Suprapubic skin (tissue), 4 donors: Measurements from ENCODE around the gene HNRNPM. TPM values are rescaled to one million over a fixed set of nuclear protein-coding genes. Genes with fewer than 3 reads are reported as not detected.

Experiments
- DNase-seq, 2 donors: peaks; one replicate each; pipeline ENCODE4 v3.0.0-alpha.2; 2019; ENCODE audit warnings: low spot score in 2 of 2
- H3K27ac ChIP-seq: fragments of 200-600 bp; sonication (generic); one replicate; pipeline ENCODE4 v1.5.1; 2019
- H3K27me3 ChIP-seq: fragments of 200-600 bp; sonication (generic); one replicate; pipeline ENCODE4 v1.5.1; 2019
- H3K36me3 ChIP-seq: fragments of 200-600 bp; sonication (generic); one replicate; pipeline ENCODE4 v1.5.1; 2019
- H3K4me1 ChIP-seq: fragments of 200-600 bp; sonication (generic); one replicate; pipeline ENCODE4 v1.5.1; 2019
- H3K4me3 ChIP-seq: fragments of 200-600 bp; sonication (generic); one replicate; pipeline ENCODE4 v1.5.1; 2019; ENCODE audit warnings: mild to moderate bottlenecking
- H3K9me3 ChIP-seq: fragments of 200-600 bp; sonication (generic); one replicate; pipeline ENCODE4 v1.5.1; 2019
- CTCF ChIP-seq, 2 donors: fragments of 200-600 bp in 1 of 2; fragments of 450-650 bp in 1 of 2; sonication (generic) in 1 of 2; IDR thresholded peaks; one replicate each; pipeline ENCODE4 v1.5.1; 2016 to 2019; ENCODE audit warnings: antibody characterized with exemption in 2 of 2, mild to moderate bottlenecking in 1 of 2, moderate library complexity in 1 of 2
- EP300 ChIP-seq: sonication (generic); formaldehyde crosslinking; IDR thresholded peaks from one replicate; pipeline ENCODE4 v1.6.1; 2017; ENCODE audit warnings: antibody characterized with exemption
- POLR2A ChIP-seq, 2 donors: fragments of 450-650 bp; IDR thresholded peaks; one replicate each; pipeline ENCODE4 v1.6.1; 2017; ENCODE audit warnings: antibody characterized with exemption in 2 of 2, mild to moderate bottlenecking in 2 of 2, moderate library complexity in 2 of 2
- POLR2AphosphoS5 ChIP-seq, 3 donors: sonication (generic); formaldehyde crosslinking; IDR thresholded peaks; one replicate each; pipeline ENCODE4 v1.6.1; 2017; ENCODE audit warnings: antibody characterized with exemption in 3 of 3
- WGBS: methylation state at CpG from one replicate; pipeline ENCODE4 v1.1.5; 2018; 5-methylcytosine and 5-hydroxymethylcytosine counted together
- total RNA-seq, 4 donors: library from RNA; depleted of rRNA; stranded (reverse); fragments of >200 nt; gene quantifications; one replicate each; pipeline ENCODE4 v1.1.0, GENCODE V29; 2016

The HNRNPM gene
- total RNA-seq, 4 donors from 2014 or later, result 85.5 to 128 (median 121) TPM

- Histone ChIP-seq H3K27ac (no peak overlapping the region), H3K9me3 (no peaks in the 10 kb centered on the region), H3K27me3 (no peaks in the 10 kb centered on the region), H3K4me3 (no peak overlapping the region), H3K4me1 (peaks cover 17% of the 10 kb centered on the region), H3K36me3 (peaks cover 75% of the 10 kb centered on the region)
- WGBS, result 93% methylated on average over 4 of the region's 4 CpGs
- TF ChIP-seq POLR2A (IDR thresholded peaks at IDR 0.05), result no peak
- TF ChIP-seq EP300, result no peak
- no peak for TF ChIP-seq POLR2AphosphoS5 (IDR thresholded peaks at IDR 0.05)
- DNase-seq, result no peak
Measured at GRCh38 chr19:8466018-8466417, 21.2 kb downstream of the HNRNPM start.

GRCh38 chr19:8468124-8468523 is 23.3 kb downstream of the HNRNPM start:
- no peak overlapping the region for H3K27ac ChIP-seq
- no peak overlapping the region for H3K4me3 ChIP-seq
- no peak for DNase-seq
- no peak for TF ChIP-seq CTCF (IDR thresholded peaks at IDR 0.05)
- TF ChIP-seq POLR2AphosphoS5 (IDR thresholded peaks at IDR 0.05), result no peak
- no peak for TF ChIP-seq EP300
- TF ChIP-seq POLR2A (IDR thresholded peaks at IDR 0.05), result no peak
- H3K9me3 ChIP-seq, result no peaks in the 10 kb centered on the region
- H3K36me3 ChIP-seq, result peaks cover 96% of the 10 kb centered on the region
- H3K27me3 ChIP-seq, result no peaks in the 10 kb centered on the region
- H3K4me1 ChIP-seq, result no peaks in the 10 kb centered on the region
- 88% methylated on average over 3 of the region's 3 CpGs for whole genome bisulfite sequencing

GRCh38 chr19:8468761-8469373 is 24.1 kb downstream of the HNRNPM start:
- Histone ChIP-seq H3K4me3 (no peak overlapping the region), H3K27ac (no peak overlapping the region), H3K36me3 (peaks cover 98% of the 10 kb centered on the region), H3K27me3 (no peaks in the 10 kb centered on the region), H3K4me1 (no peaks in the 10 kb centered on the region), H3K9me3 (no peaks in the 10 kb centered on the region)
- 85% methylated on average over 8 of the region's 8 CpGs for WGBS
- no peak for DNase-seq
- TF ChIP-seq POLR2A (IDR thresholded peaks at IDR 0.05) (no peak), CTCF (IDR thresholded peaks at IDR 0.05) (no peak), EP300 (no peak), POLR2AphosphoS5 (IDR thresholded peaks at IDR 0.05) (no peak)

- WGBS, result 83% methylated on average over 13 of the region's 13 CpGs
- H3K36me3 ChIP-seq, result peaks cover 98% of the 10 kb centered on the region
- H3K4me3 ChIP-seq, result no peak overlapping the region
- no peak overlapping the region for H3K27ac ChIP-seq
- no peaks in the 10 kb centered on the region for H3K27me3 ChIP-seq
- no peak for TF ChIP-seq POLR2AphosphoS5 (IDR thresholded peaks at IDR 0.05)
- no peak for TF ChIP-seq POLR2A (IDR thresholded peaks at IDR 0.05)
- TF ChIP-seq CTCF (IDR thresholded peaks at IDR 0.05), result no peak
- no peak for TF ChIP-seq EP300
- DNase-seq, result no peak
- no peaks in the 10 kb centered on the region for H3K4me1 ChIP-seq
- no peaks in the 10 kb centered on the region for H3K9me3 ChIP-seq
Measured at GRCh38 chr19:8469613-8470368, 25.0 kb downstream of the HNRNPM start.

GRCh38 chr19:8473648-8474476 is 29.1 kb downstream of the HNRNPM start:
- WGBS, result 81% methylated on average over 6 of the region's 6 CpGs
- no peak overlapping the region for H3K27ac ChIP-seq
- peaks cover 86% of the 10 kb centered on the region for H3K36me3 ChIP-seq
- no peaks in the 10 kb centered on the region for H3K27me3 ChIP-seq
- no peak for TF ChIP-seq EP300
- TF ChIP-seq CTCF (IDR thresholded peaks at IDR 0.05), result no peak
- TF ChIP-seq POLR2AphosphoS5 (IDR thresholded peaks at IDR 0.05), result no peak
- peaks cover 8% of the 10 kb centered on the region for H3K4me1 ChIP-seq
- no peaks in the 10 kb centered on the region for H3K9me3 ChIP-seq
- DNase-seq, result no peak
- no peak overlapping the region for H3K4me3 ChIP-seq
